NCI-H1092 treated with DMSO at 0.1 percent for 48 hours (cell line): ENCODE results near the gene TTC39C.
A peak's percentile ranks its signal among the peaks of the same experiment; 100 is the strongest.

Source experiments
- DNase-seq: peaks from one replicate; lab custom pipeline; 2025; lab: John Stamatoyannopoulos, UW

TTC39C gene

GRCh38 chr18:23992089-23992940, 22.2 kb upstream of the TTC39C start:
- DNase-seq = peak; percentile 23

- DNase-seq = no peak
Measured at GRCh38 chr18:23992941-23993280, 21.6 kb upstream of the TTC39C start.

GRCh38 chr18:23994361-23994902, 20.1 kb upstream of the TTC39C start:
- DNase-seq = peak; percentile 98

GRCh38 chr18:23995180-23995579, 19.4 kb upstream of the TTC39C start:
- DNase-seq = no peak

GRCh38 chr18:23998018-23998417, 16.5 kb upstream of the TTC39C start:
- no peak for DNase-seq

- peak; percentile 96 for DNase-seq
Measured at GRCh38 chr18:23998820-23999219, 15.7 kb upstream of the TTC39C start.

GRCh38 chr18:24000613-24001490, 13.7 kb upstream of the TTC39C start:
- DNase-seq = no peak

GRCh38 chr18:24002479-24002878, 12.1 kb upstream of the TTC39C start:
- no peak for DNase-seq

GRCh38 chr18:24003288-24003687, 11.3 kb upstream of the TTC39C start:
- no peak for DNase-seq

- no peak for DNase-seq
Measured at GRCh38 chr18:24003903-24004640, 10.5 kb upstream of the TTC39C start.

- DNase-seq = no peak
Measured at GRCh38 chr18:24006712-24007313, 7.7 kb upstream of the TTC39C start.

GRCh38 chr18:24009246-24009645, 5.3 kb upstream of the TTC39C start:
- no peak for DNase-seq

- peak; percentile 38 for DNase-seq
Measured at GRCh38 chr18:24009651-24010333, 4.8 kb upstream of the TTC39C start.

- DNase-seq = no peak
Measured at GRCh38 chr18:24010673-24011072, 3.9 kb upstream of the TTC39C start.

GRCh38 chr18:24011123-24011917, 3.2 kb upstream of the TTC39C start:
- no peak for DNase-seq

GRCh38 chr18:24013051-24013450, 1.5 kb upstream of the TTC39C start:
- DNase-seq = no peak

- peak; percentile 49 for DNase-seq
Measured at GRCh38 chr18:24014986-24015638, 558 bp downstream of the TTC39C start.

- DNase-seq = no peak
Measured at GRCh38 chr18:24015639-24016631, 1.4 kb downstream of the TTC39C start.
